Activated B cell treated with CpG ODN at 0.5 μM for 24 hours (primary cell): ENCODE data around the gene UBE2E3. TPM values are rescaled to one million over a fixed set of nuclear protein-coding genes. Genes with fewer than 3 reads are reported as not detected.

Experiments used
- ATAC-seq: fragments of 200-7000 bp; cut with Tn5 transposase; one replicate; pipeline ENCODE4 v1.10.0; 2021; ENCODE audit warnings: low read depth, mild to moderate bottlenecking, moderate library complexity
- CTCF ChIA-PET: fragments of 350-600 bp; sonication (Branson Sonifier 250); formaldehyde crosslinking; loops from one replicate; lab custom pipeline; 2021; ENCODE audit warnings: antibody characterized with exemption; lab: Charles Lee
- POLR2A ChIA-PET: fragments of 350-600 bp; sonication (Branson Sonifier 250); formaldehyde crosslinking; loops from one replicate; lab custom pipeline; 2021; ENCODE audit warnings: antibody characterized with exemption; lab: Charles Lee
- DNase-seq: peaks from one replicate; pipeline ENCODE4 v3.0.0; 2022
- H3K27ac Mint-ChIP-seq: one replicate; pipeline ENCODE4 v1.8.0; 2020; ENCODE audit warnings: mixed read lengths
- H3K27me3 Mint-ChIP-seq: one replicate; pipeline ENCODE4 v1.8.0; 2021; ENCODE audit warnings: mixed read lengths
- H3K36me3 Mint-ChIP-seq: one replicate; pipeline ENCODE4 v1.8.0; 2021; ENCODE audit warnings: low read depth, mixed read lengths
- H3K4me1 Mint-ChIP-seq: one replicate; pipeline ENCODE4 v1.8.0; 2021; ENCODE audit warnings: mixed read lengths
- H3K4me3 Mint-ChIP-seq: one replicate; pipeline ENCODE4 v1.8.0; 2020; ENCODE audit warnings: mild to moderate bottlenecking, mixed read lengths
- H3K9me3 Mint-ChIP-seq: one replicate; pipeline ENCODE4 v1.8.0; 2020; ENCODE audit warnings: mixed read lengths
- CTCF ChIP-seq: fragments of 200-600 bp; IDR thresholded peaks from one replicate; pipeline ENCODE4 v1.8.0; 2022; ENCODE audit warnings: antibody characterized with exemption, mild to moderate bottlenecking
- intact Hi-C: fragments of 100-400 bp; cut with micrococcal nuclease; formaldehyde crosslinking; loops from one replicate; pipeline ENCODE4 v1.15.1; 2024
- total RNA-seq: library from RNA; stranded (reverse); gene quantifications from 2 replicates; pipeline ENCODE4 v1.2.3, GENCODE V29; 2022

UBE2E3 gene
- total RNA-seq, 1 donor from 2014 or later = 33.6 TPM

- ATAC-seq (no peak), DNase-seq (no peak)
- intact Hi-C loops = no loop called here
- Mint-ChIP-seq H3K4me1 (no peaks in the 10 kb centered on the region), H3K4me3 (no peak overlapping the region), H3K27me3 (peaks cover 11% of the 10 kb centered on the region), H3K27ac (no peak overlapping the region), H3K9me3 (no peaks in the 10 kb centered on the region), H3K36me3 (no peaks in the 10 kb centered on the region)
- CTCF ChIA-PET = no interaction called here
- TF ChIP-seq CTCF = no peak
- POLR2A ChIA-PET = no interaction called here
These were observed 19.4 kb upstream of the UBE2E3 start for GRCh38 chr2:180960982-180961381.

- ATAC-seq (no peak), DNase-seq (no peak)
- POLR2A ChIA-PET = no interaction called here
- CTCF ChIA-PET = no interaction called here
- TF ChIP-seq CTCF = no peak
- Mint-ChIP-seq H3K4me3 (no peak overlapping the region), H3K4me1 (no peaks in the 10 kb centered on the region), H3K27ac (no peak overlapping the region), H3K9me3 (no peaks in the 10 kb centered on the region), H3K36me3 (no peaks in the 10 kb centered on the region), H3K27me3 (peaks cover 9% of the 10 kb centered on the region)
- intact Hi-C loops = no loop called here
These were observed 17.6 kb upstream of the UBE2E3 start for GRCh38 chr2:180962727-180963314.

GRCh38 chr2:180966378-180966777, 14.0 kb upstream of the UBE2E3 start:
- no peaks in the 10 kb centered on the region for H3K4me1 Mint-ChIP-seq
- no peaks in the 10 kb centered on the region for H3K9me3 Mint-ChIP-seq

GRCh38 chr2:180969124-180969523, 11.3 kb upstream of the UBE2E3 start:
- Mint-ChIP-seq H3K36me3 (no peaks in the 10 kb centered on the region), H3K27ac (no peak overlapping the region), H3K4me3 (no peak overlapping the region), H3K9me3 (no peaks in the 10 kb centered on the region), H3K4me1 (no peaks in the 10 kb centered on the region), H3K27me3 (no peaks in the 10 kb centered on the region)
- POLR2A ChIA-PET = no interaction called here
- ATAC-seq (no peak), DNase-seq (no peak)
- TF ChIP-seq CTCF = no peak
- CTCF ChIA-PET = interaction anchor here (1.0 kb wide), 1 partner anchor 11 kb away, joined by 3 read pairs; no protein-coding TSS in a partner anchor
- intact Hi-C loops = no loop called here

More at GRCh38 chr2:180966378-180966777, 14.0 kb upstream of the UBE2E3 start:
- DNase-seq = no peak
- intact Hi-C loops = no loop called here
- CTCF ChIA-PET = no interaction called here
- no peak for ATAC-seq
- H3K36me3 Mint-ChIP-seq = no peaks in the 10 kb centered on the region
- TF ChIP-seq CTCF = no peak
- H3K27me3 Mint-ChIP-seq = peaks cover 9% of the 10 kb centered on the region
- no peak overlapping the region for H3K27ac Mint-ChIP-seq
- POLR2A ChIA-PET = no interaction called here
- no peak overlapping the region for H3K4me3 Mint-ChIP-seq

- H3K36me3 Mint-ChIP-seq = no peaks in the 10 kb centered on the region
- ATAC-seq (no peak), DNase-seq (no peak)
- ChIA-PET POLR2A (no interaction called here), CTCF (interaction anchor here (1.0 kb wide), 1 partner anchor 10 kb away, joined by 3 read pairs; no protein-coding TSS in a partner anchor)
- no peaks in the 10 kb centered on the region for H3K27me3 Mint-ChIP-seq
- intact Hi-C loops = no loop called here
- no peaks in the 10 kb centered on the region for H3K9me3 Mint-ChIP-seq
- no peak for TF ChIP-seq CTCF
- H3K27ac Mint-ChIP-seq = no peak overlapping the region
- H3K4me3 Mint-ChIP-seq = no peak overlapping the region
- H3K4me1 Mint-ChIP-seq = no peaks in the 10 kb centered on the region
These were observed 10.4 kb upstream of the UBE2E3 start for GRCh38 chr2:180970016-180970415.
